Ishikawa (cell line): ENCODE measurements around the gene MRPL34.

Experiments
- CEBPB ChIP-seq: IDR thresholded peaks from 2 replicates; pipeline ENCODE4 v1.6.1; 2012
- CREB1 ChIP-seq: IDR thresholded peaks from 2 replicates; pipeline ENCODE4 v1.6.1; 2012; ENCODE audit warnings: low read depth
- EGR1 ChIP-seq: IDR thresholded peaks from 2 replicates; pipeline ENCODE4 v1.6.1; 2012
- EP300 ChIP-seq: IDR thresholded peaks from 2 replicates; pipeline ENCODE4 v1.6.1; 2012; ENCODE audit warnings: borderline replicate concordance
- FOXM1 ChIP-seq: IDR thresholded peaks from 2 replicates; pipeline ENCODE4 v1.6.1; 2012; ENCODE audit warnings: low read depth, borderline replicate concordance
- NFIC ChIP-seq: IDR thresholded peaks from 2 replicates; pipeline ENCODE4 v1.6.1; 2012
- RAD21 ChIP-seq: IDR thresholded peaks from 2 replicates; pipeline ENCODE4 v1.6.1; 2012; ENCODE audit warnings: low read depth
- TAF1 ChIP-seq: IDR thresholded peaks from 2 replicates; pipeline ENCODE4 v1.6.1; 2012; ENCODE audit warnings: low read depth, mild to moderate bottlenecking
- TCF12 ChIP-seq: IDR thresholded peaks from 2 replicates; pipeline ENCODE4 v1.6.1; 2012; ENCODE audit warnings: low read depth
- TEAD4 ChIP-seq: IDR thresholded peaks from 2 replicates; pipeline ENCODE4 v1.6.1; 2012
- YY1 ChIP-seq: IDR thresholded peaks from 2 replicates; pipeline ENCODE4 v1.6.1; 2012; ENCODE audit warnings: low read depth
- ZBTB7A ChIP-seq: IDR thresholded peaks from 2 replicates; pipeline ENCODE4 v1.6.1; 2012; ENCODE audit warnings: low read depth
- TF ChIP-seq, protein P1 (sequence below): IDR thresholded peaks from 2 replicates; pipeline ENCODE4 v1.6.1; 2012
- TF ChIP-seq, protein P2 (sequence below): IDR thresholded peaks from 2 replicates; pipeline ENCODE4 v1.6.1; 2012
- TF ChIP-seq, protein P3 (sequence below): IDR thresholded peaks from 2 replicates; pipeline ENCODE4 v1.6.1; 2012; ENCODE audit warnings: low read depth, mild to moderate bottlenecking

MRPL34 gene

DNA sequence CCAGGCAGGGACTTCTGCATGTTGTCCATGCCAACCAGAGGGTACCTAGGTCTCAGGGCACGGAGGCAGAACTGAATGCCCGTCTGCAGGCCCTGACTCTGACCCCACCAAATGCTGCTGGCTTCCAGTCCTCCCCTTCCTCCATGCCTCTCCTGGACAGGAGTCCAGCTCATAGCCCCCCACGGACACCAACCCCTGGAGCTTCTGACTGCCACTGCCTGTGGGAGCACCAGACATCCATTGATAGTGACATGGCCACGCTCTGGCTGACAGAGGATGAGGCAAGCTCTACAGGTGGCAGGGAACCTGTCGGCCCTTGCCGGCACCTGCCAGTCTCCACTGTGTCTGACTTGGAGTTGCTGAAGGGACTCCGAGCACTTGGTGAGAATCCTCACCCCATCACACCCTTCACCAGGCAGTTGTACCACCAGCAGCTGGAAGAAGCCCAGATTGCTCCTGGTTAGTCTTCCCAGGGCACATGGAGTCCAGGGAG, 22.1 kb upstream of the MRPL34 start:
- TF ChIP-seq RAD21 (no peak), FOXM1 (no peak), TCF12 (no peak), EGR1 (no peak)

DNA sequence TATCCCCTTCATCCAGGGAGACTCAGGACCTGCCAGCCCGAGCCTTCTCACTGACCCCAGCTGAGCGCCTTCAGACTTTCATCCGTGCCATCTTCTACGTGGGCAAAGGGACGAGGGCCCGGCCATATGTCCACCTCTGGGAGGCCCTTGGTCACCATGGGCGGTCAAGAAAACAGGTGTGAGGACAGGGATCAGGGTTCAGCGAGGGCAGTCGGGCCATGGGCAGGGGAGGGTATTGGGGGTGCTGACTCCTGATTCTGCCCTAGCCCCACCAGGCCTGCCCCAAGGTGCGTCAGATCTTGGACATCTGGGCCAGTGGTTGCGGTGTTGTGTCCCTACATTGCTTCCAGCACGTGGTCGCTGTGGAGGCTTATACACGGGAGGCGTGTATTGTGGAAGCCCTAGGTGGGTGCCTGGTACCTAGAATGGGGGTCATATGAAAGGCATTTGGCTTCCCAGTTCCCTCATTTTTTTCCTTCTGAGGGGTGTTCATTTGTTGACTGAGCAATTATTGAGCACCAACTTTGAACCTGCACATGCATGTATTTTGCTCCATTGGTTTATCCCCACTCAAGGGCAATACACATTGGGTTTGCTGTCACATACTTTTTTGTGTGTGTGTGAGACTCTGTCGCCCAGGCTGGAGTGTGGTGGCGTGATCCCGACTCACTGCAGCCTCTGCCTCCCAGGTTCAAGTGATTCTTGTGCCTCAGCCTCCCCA, 20.1 kb upstream of the MRPL34 start:
- TF ChIP-seq RAD21, result no peak
- no peak for TF ChIP-seq TAF1
- TF ChIP-seq, protein P1, sequence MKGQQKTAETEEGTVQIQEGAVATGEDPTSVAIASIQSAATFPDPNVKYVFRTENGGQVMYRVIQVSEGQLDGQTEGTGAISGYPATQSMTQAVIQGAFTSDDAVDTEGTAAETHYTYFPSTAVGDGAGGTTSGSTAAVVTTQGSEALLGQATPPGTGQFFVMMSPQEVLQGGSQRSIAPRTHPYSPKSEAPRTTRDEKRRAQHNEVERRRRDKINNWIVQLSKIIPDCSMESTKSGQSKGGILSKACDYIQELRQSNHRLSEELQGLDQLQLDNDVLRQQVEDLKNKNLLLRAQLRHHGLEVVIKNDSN, result no peak
- TF ChIP-seq TEAD4, result no peak
- no peak for TF ChIP-seq EP300
- no peak for TF ChIP-seq ZBTB7A
- no peak for TF ChIP-seq YY1
- TF ChIP-seq CREB1, result no peak
- TF ChIP-seq NFIC, result no peak
- TF ChIP-seq, protein P2, sequence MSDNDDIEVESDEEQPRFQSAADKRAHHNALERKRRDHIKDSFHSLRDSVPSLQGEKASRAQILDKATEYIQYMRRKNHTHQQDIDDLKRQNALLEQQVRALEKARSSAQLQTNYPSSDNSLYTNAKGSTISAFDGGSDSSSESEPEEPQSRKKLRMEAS, result no peak
- no peak for TF ChIP-seq TCF12

DNA sequence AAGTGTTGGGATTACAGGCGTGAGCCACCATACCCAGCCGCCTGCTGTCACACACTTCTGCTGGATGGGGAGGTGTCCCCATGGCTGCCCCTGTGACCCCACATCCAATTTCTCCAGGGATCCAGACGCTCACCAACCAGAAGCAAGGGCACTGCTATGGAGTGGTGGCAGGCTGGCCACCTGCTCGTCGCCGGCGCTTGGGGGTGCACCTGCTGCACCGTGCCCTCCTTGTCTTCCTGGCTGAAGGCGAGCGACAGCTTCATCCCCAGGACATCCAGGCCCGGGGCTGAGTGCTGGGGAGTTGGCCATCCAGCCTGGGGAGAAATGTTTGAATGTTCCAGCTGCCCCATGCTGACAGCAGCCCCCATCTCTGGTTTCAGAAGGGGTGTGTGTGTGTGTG, 19.4 kb upstream of the MRPL34 start:
- TF ChIP-seq NFIC (no peak), RAD21 (no peak), ZBTB7A (no peak), EP300 (no peak), CEBPB (no peak)
- TF ChIP-seq, protein P1, result no peak

DNA sequence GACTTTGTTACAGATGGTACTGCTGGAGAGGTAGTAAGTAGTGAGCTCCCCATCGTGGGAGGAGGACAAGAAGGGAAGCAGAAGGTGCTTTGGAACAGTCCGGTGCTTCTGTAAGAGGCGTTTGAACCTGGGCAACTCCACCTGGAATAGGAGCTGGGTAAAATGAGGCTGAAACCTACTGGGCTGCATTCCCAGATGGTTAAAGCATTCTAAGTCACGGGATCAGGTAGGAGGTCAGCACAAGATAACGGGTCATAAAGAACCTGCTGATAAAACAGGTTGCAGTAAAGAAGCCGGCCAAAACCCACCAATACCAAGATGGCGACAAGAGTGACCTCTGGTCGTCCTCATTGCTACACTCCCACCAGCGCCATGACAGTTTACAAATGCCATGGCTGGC, 18.9 kb upstream of the MRPL34 start:
- no peak for TF ChIP-seq EP300
- no peak for TF ChIP-seq EGR1
- no peak for TF ChIP-seq FOXM1
- TF ChIP-seq NFIC, result no peak
- no peak for TF ChIP-seq YY1
- TF ChIP-seq RAD21, result no peak
- no peak for TF ChIP-seq TAF1
- TF ChIP-seq CEBPB, result no peak
- TF ChIP-seq, protein P2, result no peak
- TF ChIP-seq, protein P1, result no peak

DNA sequence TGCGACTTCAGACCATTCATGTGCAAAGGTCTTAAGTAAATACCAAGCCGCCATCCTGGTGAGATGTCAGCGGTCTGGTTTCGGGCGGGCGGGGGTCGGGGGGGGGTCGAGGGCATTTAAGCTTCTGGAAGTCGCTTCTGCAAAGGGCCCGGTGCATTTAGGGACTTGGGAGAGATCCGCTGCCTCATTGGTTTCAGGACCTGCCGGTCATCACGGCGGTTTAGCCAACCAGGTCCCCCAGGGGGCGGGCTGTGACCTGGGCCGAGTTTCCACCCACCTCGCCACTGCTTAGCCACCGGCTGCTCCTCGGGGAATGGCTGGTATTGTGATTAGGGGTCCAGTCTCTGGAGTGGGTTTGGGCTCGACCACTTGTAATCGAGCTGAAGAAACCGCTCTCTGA, 16.2 kb upstream of the MRPL34 start:
- TF ChIP-seq, protein P1, result no peak
- TF ChIP-seq FOXM1 (no peak), RAD21 (no peak), CEBPB (no peak), EGR1 (no peak), ZBTB7A (no peak), CREB1 (no peak), TCF12 (no peak), TEAD4 (no peak), NFIC (no peak), YY1 (no peak), TAF1 (no peak), EP300 (no peak)
- TF ChIP-seq, protein P3, sequence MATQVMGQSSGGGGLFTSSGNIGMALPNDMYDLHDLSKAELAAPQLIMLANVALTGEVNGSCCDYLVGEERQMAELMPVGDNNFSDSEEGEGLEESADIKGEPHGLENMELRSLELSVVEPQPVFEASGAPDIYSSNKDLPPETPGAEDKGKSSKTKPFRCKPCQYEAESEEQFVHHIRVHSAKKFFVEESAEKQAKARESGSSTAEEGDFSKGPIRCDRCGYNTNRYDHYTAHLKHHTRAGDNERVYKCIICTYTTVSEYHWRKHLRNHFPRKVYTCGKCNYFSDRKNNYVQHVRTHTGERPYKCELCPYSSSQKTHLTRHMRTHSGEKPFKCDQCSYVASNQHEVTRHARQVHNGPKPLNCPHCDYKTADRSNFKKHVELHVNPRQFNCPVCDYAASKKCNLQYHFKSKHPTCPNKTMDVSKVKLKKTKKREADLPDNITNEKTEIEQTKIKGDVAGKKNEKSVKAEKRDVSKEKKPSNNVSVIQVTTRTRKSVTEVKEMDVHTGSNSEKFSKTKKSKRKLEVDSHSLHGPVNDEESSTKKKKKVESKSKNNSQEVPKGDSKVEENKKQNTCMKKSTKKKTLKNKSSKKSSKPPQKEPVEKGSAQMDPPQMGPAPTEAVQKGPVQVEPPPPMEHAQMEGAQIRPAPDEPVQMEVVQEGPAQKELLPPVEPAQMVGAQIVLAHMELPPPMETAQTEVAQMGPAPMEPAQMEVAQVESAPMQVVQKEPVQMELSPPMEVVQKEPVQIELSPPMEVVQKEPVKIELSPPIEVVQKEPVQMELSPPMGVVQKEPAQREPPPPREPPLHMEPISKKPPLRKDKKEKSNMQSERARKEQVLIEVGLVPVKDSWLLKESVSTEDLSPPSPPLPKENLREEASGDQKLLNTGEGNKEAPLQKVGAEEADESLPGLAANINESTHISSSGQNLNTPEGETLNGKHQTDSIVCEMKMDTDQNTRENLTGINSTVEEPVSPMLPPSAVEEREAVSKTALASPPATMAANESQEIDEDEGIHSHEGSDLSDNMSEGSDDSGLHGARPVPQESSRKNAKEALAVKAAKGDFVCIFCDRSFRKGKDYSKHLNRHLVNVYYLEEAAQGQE, result no peak
- TF ChIP-seq, protein P2, result no peak

DNA sequence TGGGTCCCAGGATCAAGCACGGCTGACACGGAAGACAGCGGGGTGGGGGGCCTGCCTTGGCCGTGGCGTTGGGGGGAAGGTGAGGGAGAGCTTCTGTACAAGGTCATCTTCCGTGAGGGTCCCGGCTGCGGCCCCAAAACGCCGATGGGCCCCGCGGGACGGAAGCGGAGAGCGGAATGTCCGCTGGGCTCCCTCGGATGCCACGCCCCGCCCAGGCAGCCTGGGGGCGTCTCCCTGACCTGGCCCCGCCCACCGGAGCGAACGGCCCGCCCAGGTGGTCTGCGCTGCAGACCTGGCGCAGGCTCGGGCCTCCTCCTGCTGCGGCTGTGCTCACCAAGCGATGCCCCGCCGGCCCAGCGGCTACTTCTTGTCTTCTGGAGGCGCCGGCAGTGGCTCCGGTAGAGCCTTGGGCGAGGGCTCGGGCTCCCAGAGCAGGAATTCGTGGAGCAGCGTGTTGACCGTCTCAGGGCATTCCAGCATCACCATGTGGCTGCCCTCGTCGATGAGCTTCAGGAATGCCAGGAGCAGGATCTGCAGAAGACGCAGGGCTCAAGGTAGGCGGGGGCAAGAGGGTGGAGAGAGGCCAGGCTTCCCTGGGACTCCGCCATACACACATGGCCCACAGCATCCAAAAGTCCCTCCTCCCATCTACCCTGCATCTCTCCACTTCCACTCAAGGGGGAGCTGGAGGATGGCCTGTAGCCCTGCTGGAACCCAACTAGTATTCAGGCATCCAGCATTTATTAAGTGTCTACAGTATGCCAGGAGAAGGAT, 13.2 kb upstream of the MRPL34 start:
- peak; percentile 59 for TF ChIP-seq TEAD4
- TF ChIP-seq TAF1, result peak; percentile 63; the same call in 1 of the 2 replicates
- peak; percentile 82 for TF ChIP-seq RAD21
- TF ChIP-seq TCF12, result peak; percentile 34; the same call in 1 of the 2 replicates
- TF ChIP-seq NFIC, result peak; percentile 21; the same call in 1 of the 2 replicates
- no peak for TF ChIP-seq FOXM1
- peak; percentile 84 for TF ChIP-seq ZBTB7A
- peak; percentile 55 for TF ChIP-seq YY1
- no peak for TF ChIP-seq EP300
- TF ChIP-seq, protein P2, result peak; percentile 92
- TF ChIP-seq, protein P1, result peak; percentile 3; the same call in 1 of the 2 replicates
